Ascending aorta (tissue), 2 donors: ENCODE measurements around the gene DNPEP. TPM values are rescaled to one million over a fixed set of nuclear protein-coding genes. Genes with fewer than 3 reads are reported as not detected.

Source experiments
- DNase-seq, 2 donors: peaks; one replicate each; pipeline ENCODE4 v3.0.0-alpha.2; 2019; ENCODE audit warnings: low spot score in 2 of 2
- H3K27ac ChIP-seq, 2 donors: fragments of 200-600 bp; sonication (generic); one replicate each; pipeline ENCODE4 v1.5.1; 2016 to 2017; ENCODE audit warnings: mild to moderate bottlenecking in 1 of 2
- H3K27me3 ChIP-seq: fragments of 200-600 bp; sonication (generic); one replicate; pipeline ENCODE4 v1.5.1; 2017
- H3K36me3 ChIP-seq, 2 donors: fragments of 200-600 bp; sonication (generic); one replicate each; pipeline ENCODE4 v1.5.1; 2016
- H3K4me1 ChIP-seq, 2 donors: fragments of 200-600 bp; sonication (generic); one replicate each; pipeline ENCODE4 v1.5.1; 2016 to 2017; ENCODE audit warnings: mild to moderate bottlenecking in 1 of 2
- H3K4me3 ChIP-seq, 2 donors: fragments of 200-600 bp; sonication (generic); one replicate each; pipeline ENCODE4 v1.5.1; 2016 to 2017; ENCODE audit warnings: mild to moderate bottlenecking in 1 of 2
- H3K9me3 ChIP-seq, 2 donors: fragments of 200-600 bp; sonication (generic); one replicate each; pipeline ENCODE4 v1.5.1; 2016
- CTCF ChIP-seq, 3 experiments: fragments of 200-600 bp in 2 of 3; fragments of 450-650 bp in 1 of 3; sonication (generic) in 2 of 3; IDR thresholded peaks; one replicate each; pipeline ENCODE4 v1.5.1; 2016 to 2019; ENCODE audit warnings: antibody characterized with exemption in 3 of 3, mild to moderate bottlenecking in 1 of 3, moderate library complexity in 1 of 3
- intact Hi-C: fragments of 100-400 bp; cut with DNase I; formaldehyde crosslinking; loops from one replicate; pipeline ENCODE4 v1.15.1; 2023
- total RNA-seq: library from RNA; depleted of rRNA; stranded (reverse); fragments of >200 nt; gene quantifications from one replicate; pipeline ENCODE4 v1.1.0, GENCODE V29; 2016

The DNPEP gene
- total RNA-seq, 1 donor from 2014 or later, result 113 TPM

GRCh38 chr2:219354582-219354981 lies 33.1 kb downstream of the DNPEP start:
- no peaks in the 10 kb centered on the region for H3K36me3 ChIP-seq
- no peak overlapping the region for H3K27ac ChIP-seq
- intact Hi-C loops, result no loop called here
- H3K4me3 ChIP-seq, result no peak overlapping the region
- peaks cover 0 to 3% of the 10 kb centered on the region in 2 donors for H3K4me1 ChIP-seq
- no peaks in the 10 kb centered on the region for H3K9me3 ChIP-seq
- TF ChIP-seq CTCF (IDR thresholded peaks at IDR 0.05), result no peak
- no peak for DNase-seq
- H3K27me3 ChIP-seq, result no peaks in the 10 kb centered on the region

- no peak for TF ChIP-seq CTCF (IDR thresholded peaks at IDR 0.05)
- Histone ChIP-seq H3K4me3 (no peak overlapping the region), H3K27me3 (no peaks in the 10 kb centered on the region), H3K36me3 (no peaks in the 10 kb centered on the region), H3K27ac (no peak overlapping the region), H3K4me1 (no peaks in the 10 kb centered on the region), H3K9me3 (no peaks in the 10 kb centered on the region)
- intact Hi-C loops, result no loop called here
- no peak for DNase-seq
Observed at GRCh38 chr2:219353129-219353528, 34.6 kb downstream of the DNPEP start.

- no peaks in the 10 kb centered on the region for H3K36me3 ChIP-seq
- H3K27ac ChIP-seq, result no peak overlapping the region
- no peaks in the 10 kb centered on the region for H3K9me3 ChIP-seq
- no peak overlapping the region for H3K4me3 ChIP-seq
- DNase-seq, result peak in 1 of 2 donors; percentile 69
- no peaks in the 10 kb centered on the region for H3K4me1 ChIP-seq
- intact Hi-C loops, result no loop called here
- peak; percentile 26 to 46 (median 28) for TF ChIP-seq CTCF (IDR thresholded peaks at IDR 0.05)
- no peaks in the 10 kb centered on the region for H3K27me3 ChIP-seq
Observed at GRCh38 chr2:219352448-219353023, 35.2 kb downstream of the DNPEP start.

- no peaks in the 10 kb centered on the region for H3K4me1 ChIP-seq
- no peak overlapping the region for H3K27ac ChIP-seq
- H3K27me3 ChIP-seq, result no peaks in the 10 kb centered on the region
- DNase-seq, result no peak
- H3K9me3 ChIP-seq, result no peaks in the 10 kb centered on the region
- H3K4me3 ChIP-seq, result no peak overlapping the region
- intact Hi-C loops, result no loop called here
- no peak for TF ChIP-seq CTCF (IDR thresholded peaks at IDR 0.05)
- no peaks in the 10 kb centered on the region for H3K36me3 ChIP-seq
Observed at GRCh38 chr2:219350710-219351221, 36.9 kb downstream of the DNPEP start.

GRCh38 chr2:219350215-219350614 lies 37.5 kb downstream of the DNPEP start:
- H3K27ac ChIP-seq, result no peak overlapping the region
- no peaks in the 10 kb centered on the region for H3K36me3 ChIP-seq
- TF ChIP-seq CTCF (IDR thresholded peaks at IDR 0.05), result no peak
- H3K4me3 ChIP-seq, result no peak overlapping the region
- intact Hi-C loops, result no loop called here
- H3K4me1 ChIP-seq, result no peaks in the 10 kb centered on the region
- no peak for DNase-seq
- no peaks in the 10 kb centered on the region for H3K9me3 ChIP-seq
- no peaks in the 10 kb centered on the region for H3K27me3 ChIP-seq
